ENCODE data around the gene DSCAM. TPM values are rescaled to one million over a fixed set of nuclear protein-coding genes. Genes with fewer than 3 reads are reported as not detected.

Gene DSCAM
- total RNA-seq, 2 experiments from 2014 or later, result not detected

DNA sequence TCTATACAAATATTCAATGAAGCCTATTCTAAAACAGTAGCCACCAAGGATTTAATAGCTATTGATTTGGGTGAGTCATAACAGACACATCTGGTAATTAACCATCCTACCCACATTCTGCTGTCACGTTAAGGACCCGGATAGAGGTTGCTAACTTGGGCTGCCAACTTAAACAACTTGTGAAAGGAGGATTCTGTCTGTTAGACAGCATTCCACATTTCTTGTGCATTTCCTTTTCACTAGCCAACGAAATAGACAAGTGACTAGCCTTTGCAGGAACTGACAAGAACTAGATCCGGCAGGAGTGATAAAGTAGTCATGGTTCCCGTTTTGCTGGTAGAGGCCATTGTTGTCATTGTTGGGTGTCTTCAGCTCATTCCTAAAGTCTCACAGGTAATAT lies 9.5 kb downstream of the DSCAM start:
- DNase-seq, result no peak
- Histone ChIP-seq H3K27me3 (ENCODE audit: control insufficient read depth in 1 of 2, insufficient read depth in 2 of 2, low read length in 2 of 2) (peaks cover 13 to 18% of the 10 kb centered on the region in 2 experiments), H3K9me3 (ENCODE audit: control insufficient read depth in 1 of 2, insufficient read depth in 1 of 2, low read length in 2 of 2) (peaks cover 0 to 9% of the 10 kb centered on the region in 2 experiments), H3K27ac (ENCODE audit: low read depth in 1 of 2, low read length in 2 of 2) (no peak overlapping the region), H3K4me1 (ENCODE audit: insufficient read depth, low read length) (no peaks in the 10 kb centered on the region), H3K36me3 (ENCODE audit: insufficient read depth, low read length) (no peaks in the 10 kb centered on the region), H3K4me3 (ENCODE audit: low read length) (no peak overlapping the region)
- Mint-ChIP-seq H3K4me3 (no peak overlapping the region), H3K27me3 (peaks cover 54% of the 10 kb centered on the region), H3K27ac (no peak overlapping the region), H3K4me1 (ENCODE audit: low read depth) (no peaks in the 10 kb centered on the region), H3K36me3 (ENCODE audit: low read depth) (no peaks in the 10 kb centered on the region), H3K9me3 (no peaks in the 10 kb centered on the region)
- CTCF ChIA-PET, result no interaction called here
- POLR2A ChIA-PET, result no interaction called here
- intact Hi-C loops (cut with DNase I, micrococcal nuclease), result no loop called here
- no peak for ATAC-seq (ENCODE audit: poor library complexity)
- TF ChIP-seq, protein P1, sequence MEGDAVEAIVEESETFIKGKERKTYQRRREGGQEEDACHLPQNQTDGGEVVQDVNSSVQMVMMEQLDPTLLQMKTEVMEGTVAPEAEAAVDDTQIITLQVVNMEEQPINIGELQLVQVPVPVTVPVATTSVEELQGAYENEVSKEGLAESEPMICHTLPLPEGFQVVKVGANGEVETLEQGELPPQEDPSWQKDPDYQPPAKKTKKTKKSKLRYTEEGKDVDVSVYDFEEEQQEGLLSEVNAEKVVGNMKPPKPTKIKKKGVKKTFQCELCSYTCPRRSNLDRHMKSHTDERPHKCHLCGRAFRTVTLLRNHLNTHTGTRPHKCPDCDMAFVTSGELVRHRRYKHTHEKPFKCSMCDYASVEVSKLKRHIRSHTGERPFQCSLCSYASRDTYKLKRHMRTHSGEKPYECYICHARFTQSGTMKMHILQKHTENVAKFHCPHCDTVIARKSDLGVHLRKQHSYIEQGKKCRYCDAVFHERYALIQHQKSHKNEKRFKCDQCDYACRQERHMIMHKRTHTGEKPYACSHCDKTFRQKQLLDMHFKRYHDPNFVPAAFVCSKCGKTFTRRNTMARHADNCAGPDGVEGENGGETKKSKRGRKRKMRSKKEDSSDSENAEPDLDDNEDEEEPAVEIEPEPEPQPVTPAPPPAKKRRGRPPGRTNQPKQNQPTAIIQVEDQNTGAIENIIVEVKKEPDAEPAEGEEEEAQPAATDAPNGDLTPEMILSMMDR (IDR thresholded peaks at IDR 0.05), result no peak

DNA sequence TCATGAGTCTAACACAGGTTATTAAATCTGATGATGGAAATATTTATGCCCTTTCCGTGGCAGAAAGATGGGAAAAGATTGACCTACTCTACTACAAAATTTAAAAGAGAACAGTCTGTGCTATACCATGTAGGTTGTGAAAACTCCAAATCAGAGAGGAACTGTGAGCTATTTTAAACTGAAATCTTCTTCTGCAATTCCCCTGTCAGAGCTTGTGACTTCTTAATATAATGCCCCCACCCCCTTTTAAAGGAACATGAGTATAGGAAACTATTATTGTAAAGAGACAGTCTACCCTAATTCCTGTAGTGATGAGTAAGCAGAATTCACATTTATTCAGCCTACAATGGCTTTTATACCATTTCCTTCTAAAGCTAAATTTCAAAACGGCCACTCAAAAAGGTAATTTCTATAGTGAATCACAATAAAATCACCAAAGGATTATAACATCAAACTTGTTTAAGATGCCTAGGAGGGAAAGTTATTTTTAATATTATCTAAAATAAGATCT lies 11.7 kb downstream of the DSCAM start:
- no peak overlapping the region for H3K4me3 Mint-ChIP-seq
- TF ChIP-seq, protein P1 (IDR thresholded peaks at IDR 0.05), result no peak
- POLR2A ChIA-PET, result no interaction called here
- no peak overlapping the region for H3K27ac Mint-ChIP-seq
- peaks cover 35% of the 10 kb centered on the region for H3K27me3 Mint-ChIP-seq
- Histone ChIP-seq H3K4me3 (ENCODE audit: low read length) (no peak overlapping the region), H3K9me3 (ENCODE audit: control insufficient read depth in 1 of 2, insufficient read depth in 1 of 2, low read length in 2 of 2) (no peaks in the 10 kb centered on the region), H3K27ac (ENCODE audit: low read depth in 1 of 2, low read length in 2 of 2) (no peak overlapping the region), H3K4me1 (ENCODE audit: insufficient read depth, low read length) (no peaks in the 10 kb centered on the region), H3K36me3 (ENCODE audit: insufficient read depth, low read length) (no peaks in the 10 kb centered on the region), H3K27me3 (ENCODE audit: control insufficient read depth in 1 of 2, insufficient read depth in 2 of 2, low read length in 2 of 2) (peaks cover 0 to 1% of the 10 kb centered on the region in 2 experiments)
- intact Hi-C loops (cut with DNase I, micrococcal nuclease), result no loop called here
- DNase-seq (no peak), ATAC-seq (ENCODE audit: poor library complexity) (no peak)
- no peaks in the 10 kb centered on the region for H3K4me1 Mint-ChIP-seq (ENCODE audit: low read depth)
- H3K9me3 Mint-ChIP-seq, result no peaks in the 10 kb centered on the region
- CTCF ChIA-PET, result no interaction called here
- no peaks in the 10 kb centered on the region for H3K36me3 Mint-ChIP-seq (ENCODE audit: low read depth)

GRCh38 chr21:40833184-40833583 lies 13.8 kb downstream of the DSCAM start:
- TF ChIP-seq, protein P1 (IDR thresholded peaks at IDR 0.05), result no peak
- Histone ChIP-seq H3K36me3 (ENCODE audit: insufficient read depth, low read length) (no peaks in the 10 kb centered on the region), H3K4me1 (ENCODE audit: insufficient read depth, low read length) (no peaks in the 10 kb centered on the region), H3K9me3 (ENCODE audit: control insufficient read depth in 1 of 2, insufficient read depth in 1 of 2, low read length in 2 of 2) (no peaks in the 10 kb centered on the region), H3K27me3 (ENCODE audit: control insufficient read depth in 1 of 2, insufficient read depth in 2 of 2, low read length in 2 of 2) (no peaks in the 10 kb centered on the region), H3K4me3 (ENCODE audit: low read length) (no peak overlapping the region), H3K27ac (ENCODE audit: low read depth in 1 of 2, low read length in 2 of 2) (no peak overlapping the region)
- Mint-ChIP-seq H3K4me1 (ENCODE audit: low read depth) (no peaks in the 10 kb centered on the region), H3K36me3 (ENCODE audit: low read depth) (no peaks in the 10 kb centered on the region), H3K27ac (no peak overlapping the region), H3K9me3 (no peaks in the 10 kb centered on the region), H3K4me3 (no peak overlapping the region), H3K27me3 (peaks cover 16% of the 10 kb centered on the region)
- intact Hi-C loops (cut with DNase I, micrococcal nuclease), result no loop called here
- DNase-seq (no peak), ATAC-seq (ENCODE audit: poor library complexity) (no peak)
- ChIA-PET POLR2A (no interaction called here), CTCF (no interaction called here)
